ENCODE data around the gene PRM1.
"Not testable (repeated sequence)": the region's sequence is repeated elsewhere in the genome, so short reads cannot be mapped to it uniquely, and the experiment has no call there.

The PRM1 gene

DNA sequence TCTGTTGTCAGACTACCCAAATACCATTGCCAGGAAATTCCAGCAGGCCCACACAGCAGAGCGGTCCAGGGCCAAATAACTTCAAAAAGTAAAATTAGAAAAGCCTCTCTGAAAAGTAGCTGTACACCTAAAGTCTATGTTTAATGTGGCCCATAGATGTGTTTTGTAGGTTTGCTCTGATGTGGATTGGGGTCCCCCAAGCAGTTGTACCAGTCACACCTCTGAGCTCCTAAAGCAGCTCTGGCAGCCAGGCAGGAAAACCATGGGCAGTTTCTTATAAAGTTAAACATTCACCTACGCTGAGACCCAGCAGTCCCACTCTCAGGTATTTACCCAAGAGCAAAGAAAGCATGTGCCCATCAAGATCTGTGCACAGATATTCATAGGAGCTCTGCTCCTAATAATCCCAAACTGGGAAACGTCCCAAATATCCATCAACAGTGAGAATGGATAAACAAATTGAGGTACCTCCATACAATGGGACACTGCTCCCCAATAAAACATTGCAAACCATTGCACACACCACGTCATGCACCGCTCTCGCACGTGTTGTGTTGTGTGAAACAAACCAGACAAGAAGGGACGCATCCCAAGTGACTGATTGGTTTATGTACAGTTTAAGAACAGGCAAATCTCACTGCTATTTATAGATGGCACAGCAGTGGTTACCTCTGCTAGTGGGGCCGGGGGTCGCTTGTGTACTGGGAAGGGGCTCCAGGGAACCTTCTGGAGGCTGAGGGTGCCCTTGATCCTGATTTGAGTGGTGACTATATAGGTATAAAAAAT, 15.8 kb upstream of the PRM1 start:
- DNase-seq, result no peak

GRCh38 chr16:11296351-11296705, 15.2 kb upstream of the PRM1 start:
- DNase-seq, result no peak

DNA sequence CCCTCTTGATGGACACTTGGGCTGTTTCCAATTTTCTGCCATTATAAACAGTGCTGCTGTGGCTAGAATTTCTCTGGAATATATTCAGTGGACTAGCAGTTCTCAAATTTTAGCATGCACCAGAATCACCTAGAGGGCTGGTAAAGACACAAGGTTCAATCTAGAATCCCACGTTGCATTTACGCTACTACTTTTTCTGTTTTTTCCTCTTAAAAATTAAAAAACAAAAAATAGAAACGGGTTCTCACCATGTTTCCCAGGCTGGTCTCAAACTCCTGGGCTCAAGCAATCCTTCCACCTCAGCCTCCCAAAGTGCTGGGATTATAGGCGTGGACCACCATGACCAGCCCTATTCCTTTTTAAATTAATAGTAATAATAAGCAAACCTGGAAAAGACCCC, 14.5 kb upstream of the PRM1 start:
- no peak for DNase-seq

GRCh38 chr16:11292076-11292748, 11.1 kb upstream of the PRM1 start:
- no peak for DNase-seq

DNA sequence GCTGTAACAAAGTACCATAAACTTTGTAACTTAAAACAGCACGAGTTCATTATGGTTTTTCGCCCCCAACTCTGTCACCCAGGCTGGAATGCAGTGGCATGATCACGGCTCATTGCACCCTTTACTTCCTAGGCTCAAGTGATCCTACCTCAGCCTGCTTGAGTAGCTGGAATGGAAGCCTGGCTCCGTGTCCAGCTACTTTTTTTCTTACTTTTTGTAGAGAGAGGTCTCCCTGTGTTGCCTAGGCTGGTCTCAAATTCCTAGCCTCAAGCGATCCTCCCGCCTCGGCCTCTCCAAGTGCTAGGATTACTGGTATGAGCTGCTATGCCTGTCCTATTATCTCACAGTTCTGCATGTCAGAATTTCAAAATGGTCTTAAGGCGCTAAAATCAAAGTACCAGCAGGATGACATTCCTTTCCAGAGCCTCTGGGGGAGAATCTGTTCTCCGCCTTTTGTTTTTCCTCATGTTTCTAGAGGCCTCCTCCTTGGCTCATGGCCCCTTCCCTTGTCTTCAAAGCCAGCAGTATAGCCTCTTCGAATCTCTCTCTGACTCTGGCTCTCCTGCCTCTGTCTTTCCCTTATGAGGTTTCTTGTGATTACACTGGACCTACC, 10.1 kb upstream of the PRM1 start:
- DNase-seq, result no peak

- DNase-seq, result no peak
These were observed 9.2 kb upstream of the PRM1 start for GRCh38 chr16:11290102-11290893.

GRCh38 chr16:11289696-11290095, 8.6 kb upstream of the PRM1 start:
- DNase-seq, result not testable (repeated sequence)

DNA sequence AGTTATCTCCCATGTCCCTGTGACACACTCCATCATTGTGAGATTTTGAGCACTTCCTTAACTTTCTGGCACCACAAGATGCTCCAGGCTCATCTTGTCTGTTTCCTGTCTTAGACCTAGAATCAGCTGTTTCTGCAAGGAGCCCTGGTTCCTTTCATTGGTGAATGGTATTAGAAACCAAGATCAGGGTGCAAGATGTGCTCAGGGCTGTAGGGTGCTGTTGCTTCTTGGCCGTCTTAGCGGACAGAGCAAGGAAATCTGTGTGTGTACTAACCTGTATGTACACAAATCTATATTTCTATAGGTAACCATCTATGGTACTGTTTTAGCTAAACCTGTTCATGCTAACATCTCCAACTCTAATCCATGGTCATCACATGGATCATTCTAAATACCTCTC, 8.1 kb upstream of the PRM1 start:
- no peak for DNase-seq

GRCh38 chr16:11285842-11286241, 4.7 kb upstream of the PRM1 start:
- DNase-seq, result no peak

DNA sequence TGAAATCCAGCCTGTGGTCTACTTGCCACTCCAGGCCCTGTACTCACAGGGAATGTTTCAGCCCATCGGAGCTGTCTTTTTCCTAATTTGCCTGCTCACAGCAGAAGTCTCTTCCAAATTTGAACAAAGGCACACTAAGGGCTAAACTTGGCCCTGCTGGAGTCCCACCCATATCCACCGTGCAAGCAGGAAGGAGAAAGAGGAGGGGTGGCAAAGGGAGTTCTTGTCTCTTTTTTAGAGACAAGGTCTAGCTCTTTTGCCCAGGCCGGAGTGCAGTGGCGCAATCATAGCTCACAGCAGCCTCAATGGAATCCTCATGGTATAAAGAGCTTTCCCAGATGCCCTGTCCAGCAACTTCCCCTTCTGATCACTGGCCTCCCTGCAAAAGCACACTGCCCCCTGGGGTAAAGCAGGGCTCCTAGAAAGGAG, 2.7 kb upstream of the PRM1 start:
- no peak for DNase-seq

DNA sequence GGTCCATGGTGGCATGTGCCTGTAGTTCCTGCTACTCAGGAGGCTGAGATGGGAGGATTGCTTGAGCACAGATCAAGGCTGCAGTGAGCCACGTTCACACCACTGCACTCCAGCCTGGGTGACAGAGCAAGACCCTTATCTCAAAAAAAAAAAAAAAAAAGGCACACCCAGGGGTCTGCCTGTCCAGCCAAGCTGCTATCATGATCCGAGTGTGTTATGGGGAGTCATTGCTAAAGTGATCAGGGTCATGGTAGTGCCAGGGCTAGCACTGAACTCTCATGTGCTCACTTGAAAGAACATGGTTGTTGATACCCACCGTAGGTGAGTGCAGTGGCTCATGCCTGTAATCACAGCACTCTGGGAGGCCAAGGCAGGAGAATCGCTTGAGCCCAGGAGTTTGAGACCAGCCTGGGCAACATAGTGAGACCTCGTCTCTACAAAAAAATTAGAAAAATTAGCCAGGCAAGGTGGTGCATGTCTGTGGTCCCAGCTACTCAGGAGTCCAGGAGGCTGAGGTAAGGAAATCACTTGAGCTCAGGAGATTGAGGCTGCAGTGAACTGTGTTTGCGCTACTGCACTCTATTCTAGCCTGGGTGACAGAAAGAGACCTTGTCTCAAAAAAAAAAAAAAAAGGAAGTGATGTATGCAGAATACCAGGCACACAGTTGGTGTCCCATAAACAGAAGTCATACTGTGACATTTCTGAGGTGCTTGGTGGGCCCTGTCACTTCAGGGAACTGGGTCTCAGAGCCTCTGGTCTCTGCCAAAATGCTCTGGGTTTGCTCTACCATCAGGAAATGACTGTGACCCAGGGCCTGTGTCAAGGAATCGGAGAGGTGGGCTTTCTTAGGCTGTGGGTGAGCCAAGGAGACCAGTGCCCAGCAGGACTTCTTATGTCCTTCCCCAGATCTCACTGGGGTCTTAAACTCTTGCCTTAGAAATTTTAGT, 2.2 kb downstream of the PRM1 start:
- no peak for DNase-seq

GRCh38 chr16:11277607-11278337, 3.4 kb downstream of the PRM1 start:
- DNase-seq, result no peak

DNA sequence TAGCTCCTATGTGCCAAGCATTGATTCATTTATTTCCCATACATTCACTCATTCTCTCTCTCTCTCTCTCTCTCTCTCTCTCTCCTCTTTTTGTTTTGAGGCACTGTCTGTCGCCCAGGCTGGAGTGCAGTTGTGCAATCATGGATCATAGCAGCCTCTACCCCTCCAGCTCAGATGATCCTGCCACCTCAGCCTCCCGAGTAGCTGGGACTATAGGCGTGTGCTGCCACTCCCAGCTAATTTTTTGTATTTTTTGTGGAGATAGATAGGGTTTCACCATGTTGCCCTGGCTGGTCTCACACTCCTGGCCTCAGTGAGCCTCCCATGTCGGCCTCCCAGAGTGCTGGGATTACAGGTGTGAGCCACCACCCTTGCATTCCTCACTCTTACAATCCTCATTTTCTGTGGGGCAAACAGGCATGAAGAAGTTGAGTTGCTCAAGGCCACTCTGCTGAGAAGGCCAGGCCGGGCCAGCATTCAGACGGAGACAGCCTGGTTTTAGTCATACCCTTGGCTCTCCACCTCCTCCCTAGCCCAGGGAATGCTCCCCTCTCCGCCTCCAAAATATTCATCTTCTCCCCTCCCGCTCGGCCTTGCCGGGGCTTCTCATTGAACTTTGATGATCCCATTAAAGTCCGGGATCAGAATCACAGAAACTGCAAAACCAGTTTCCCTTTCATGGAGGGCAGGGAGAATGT, 4.1 kb downstream of the PRM1 start:
- DNase-seq, result no peak

- no peak for DNase-seq
These were observed 4.8 kb downstream of the PRM1 start, which contains the start of gene PRM2 for GRCh38 chr16:11276143-11276895. Gene PRM2 (minus strand): TSS chr16:11276480. CDS start chr16:11276370, 110 bp downstream.

DNA sequence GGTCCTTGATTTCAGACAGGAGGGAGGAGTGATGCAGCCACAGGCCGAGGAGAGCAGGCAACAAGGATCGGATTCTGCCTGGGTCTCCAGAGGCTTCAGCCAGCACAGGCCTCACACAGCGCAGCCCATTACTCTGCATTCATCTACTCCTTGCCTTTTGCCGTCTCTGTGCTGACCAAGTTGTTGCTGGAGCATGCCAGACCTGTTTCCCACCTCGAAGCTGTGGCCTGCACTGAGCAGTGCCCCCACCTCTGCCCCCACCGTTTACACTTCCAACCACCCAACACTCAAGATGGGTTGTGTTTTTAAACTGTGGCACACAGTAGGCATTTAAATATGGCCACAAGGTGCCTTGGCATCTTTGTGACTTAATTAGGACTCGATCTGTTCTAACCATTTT, 6.2 kb downstream of the PRM1 start:
- DNase-seq, result no peak

DNA sequence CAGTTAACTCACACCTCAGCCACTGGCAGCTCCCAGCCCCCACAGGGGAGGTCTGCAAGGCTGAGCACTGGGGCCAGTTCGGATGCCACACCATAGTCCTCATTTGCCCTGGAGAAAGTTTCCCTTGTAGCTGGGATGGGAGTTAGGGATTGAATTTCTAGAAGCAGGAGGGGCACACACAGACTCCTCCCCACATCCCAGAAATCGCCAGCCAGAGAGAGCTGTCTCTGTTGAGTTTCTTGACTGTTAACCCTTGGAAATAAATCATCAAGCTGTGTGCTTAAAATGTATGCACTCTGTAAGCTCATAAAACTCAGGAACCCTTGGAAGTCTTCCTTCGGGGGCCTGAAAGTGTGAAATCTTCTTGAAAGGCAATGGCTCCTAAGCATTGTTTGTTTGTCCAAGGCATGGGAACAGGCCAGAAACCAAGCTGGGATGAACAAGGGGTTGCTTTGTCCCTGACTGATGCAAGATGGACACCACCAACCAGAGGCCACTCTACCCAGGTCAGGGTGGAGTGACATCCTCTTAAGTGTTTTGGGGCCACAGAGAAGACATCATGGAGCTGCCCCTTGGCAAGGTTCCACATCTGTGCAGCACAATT, 7.3 kb downstream of the PRM1 start:
- no peak for DNase-seq

DNA sequence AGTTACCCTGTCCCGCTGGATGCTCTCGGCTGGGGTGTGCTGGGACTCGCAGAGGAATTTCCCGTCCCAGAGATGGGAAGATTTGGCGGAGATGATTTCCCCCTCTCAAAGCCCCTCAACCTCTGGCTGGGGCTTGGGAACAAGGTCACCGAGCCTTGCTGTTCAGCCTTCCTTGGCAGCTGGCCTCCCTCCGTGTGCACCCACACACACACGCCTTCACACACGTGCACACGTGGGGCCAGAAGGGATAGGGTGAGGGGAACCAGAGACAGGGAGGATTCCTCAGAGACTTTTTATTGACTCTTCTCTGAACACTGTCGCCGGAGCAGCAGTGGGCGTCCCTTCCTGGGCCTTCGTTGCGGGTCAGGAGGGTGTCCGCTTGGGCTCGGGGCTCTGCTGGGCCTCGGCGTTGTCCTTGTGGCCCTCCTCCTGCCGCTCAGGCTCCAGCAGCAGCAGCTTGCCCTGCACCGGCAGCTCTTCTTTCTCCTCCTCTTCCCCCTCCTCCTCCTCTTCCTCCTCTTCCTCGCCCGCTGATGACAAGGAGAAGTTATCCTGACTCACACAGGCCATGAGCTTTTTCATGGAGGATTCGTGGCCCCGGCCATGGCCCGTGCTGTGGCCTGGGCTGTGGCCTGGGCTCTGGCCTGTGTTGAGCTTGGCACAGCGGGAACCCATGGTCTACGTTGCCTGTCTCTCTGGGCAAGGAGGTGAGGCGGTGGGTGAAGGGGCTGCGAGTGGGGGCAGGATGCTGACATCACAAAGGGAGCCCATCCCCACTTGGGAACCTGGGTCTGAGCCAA, 8.0 kb downstream of the PRM1 start, which contains the start of gene PRM3:
PRM3 (minus strand) TSS at position 709 of the 800 bp plus-strand sequence; CDS start at position 675, 34 bp downstream.
- DNase-seq, result no peak

- DNase-seq, result no peak
These were observed 8.6 kb downstream of the PRM1 start for GRCh38 chr16:11272484-11272883.

All from GOT3 (cell line).